ENCODE measurements around the gene ELFN1.

- TF ChIP-seq POLR2A (IDR thresholded peaks at IDR 0.05; ENCODE audit: low read length) (no peak), GATA1 (IDR thresholded peaks at IDR 0.05; ENCODE audit: low read depth, low read length) (no peak)
These were observed 46.3 kb upstream of the ELFN1 start for GRCh38 chr7:1623810-1624209.
